GM20431 (cell line): ENCODE results near the gene NAPSA.

ENCODE experiments used
- in situ Hi-C: fragments of 300-500 bp; cut with MseI, MboI; formaldehyde crosslinking; loops from one replicate; pipeline ENCODE4 v1.15.0; 2020; ENCODE audit warnings: low sequenced_read_pairs; ENCODE audit not compliant: unreplicated experiment

The NAPSA gene

DNA sequence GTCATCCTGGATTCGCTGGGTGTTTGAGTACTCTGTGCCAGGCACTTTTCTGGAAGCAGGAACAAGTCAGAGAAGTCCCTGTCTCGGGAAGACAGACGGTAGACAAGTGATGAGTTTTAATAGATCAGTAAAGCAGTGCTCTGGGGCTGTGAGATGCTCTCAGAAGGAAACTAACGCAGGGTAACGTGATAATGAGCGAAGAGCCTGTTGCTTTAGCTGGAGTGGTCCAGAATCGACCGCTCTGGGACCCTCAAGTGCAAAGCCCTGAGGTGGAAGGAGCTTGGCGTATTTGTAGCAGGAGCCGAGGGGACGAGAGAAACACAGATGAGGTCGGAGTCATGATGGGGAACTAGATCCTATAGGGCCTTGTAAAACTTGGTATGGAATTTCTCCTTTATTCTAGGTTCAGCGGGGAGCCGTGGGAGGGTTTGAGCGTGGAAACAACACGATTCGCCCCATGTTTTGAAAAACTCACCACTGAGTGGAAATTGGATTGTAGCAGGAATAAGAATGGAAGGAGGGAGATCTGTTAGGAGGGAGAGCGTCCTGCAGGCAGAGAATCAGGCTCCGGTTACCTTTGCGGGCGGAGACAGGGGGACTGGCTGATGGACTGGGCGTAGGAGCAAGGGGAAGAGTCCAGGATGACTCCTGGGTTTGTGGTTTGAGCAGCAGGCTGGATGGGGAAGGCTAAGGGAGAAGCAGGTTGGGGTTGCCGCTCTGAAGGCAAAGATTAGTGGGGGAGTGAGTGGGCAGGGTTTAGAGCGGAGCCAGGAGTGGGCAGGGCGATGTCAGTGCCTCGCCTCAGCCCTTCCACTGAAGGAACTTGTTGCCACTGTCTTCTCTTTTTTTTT, 19.5 kb upstream of the NAPSA start:
- in situ Hi-C loops: no loop called here

DNA sequence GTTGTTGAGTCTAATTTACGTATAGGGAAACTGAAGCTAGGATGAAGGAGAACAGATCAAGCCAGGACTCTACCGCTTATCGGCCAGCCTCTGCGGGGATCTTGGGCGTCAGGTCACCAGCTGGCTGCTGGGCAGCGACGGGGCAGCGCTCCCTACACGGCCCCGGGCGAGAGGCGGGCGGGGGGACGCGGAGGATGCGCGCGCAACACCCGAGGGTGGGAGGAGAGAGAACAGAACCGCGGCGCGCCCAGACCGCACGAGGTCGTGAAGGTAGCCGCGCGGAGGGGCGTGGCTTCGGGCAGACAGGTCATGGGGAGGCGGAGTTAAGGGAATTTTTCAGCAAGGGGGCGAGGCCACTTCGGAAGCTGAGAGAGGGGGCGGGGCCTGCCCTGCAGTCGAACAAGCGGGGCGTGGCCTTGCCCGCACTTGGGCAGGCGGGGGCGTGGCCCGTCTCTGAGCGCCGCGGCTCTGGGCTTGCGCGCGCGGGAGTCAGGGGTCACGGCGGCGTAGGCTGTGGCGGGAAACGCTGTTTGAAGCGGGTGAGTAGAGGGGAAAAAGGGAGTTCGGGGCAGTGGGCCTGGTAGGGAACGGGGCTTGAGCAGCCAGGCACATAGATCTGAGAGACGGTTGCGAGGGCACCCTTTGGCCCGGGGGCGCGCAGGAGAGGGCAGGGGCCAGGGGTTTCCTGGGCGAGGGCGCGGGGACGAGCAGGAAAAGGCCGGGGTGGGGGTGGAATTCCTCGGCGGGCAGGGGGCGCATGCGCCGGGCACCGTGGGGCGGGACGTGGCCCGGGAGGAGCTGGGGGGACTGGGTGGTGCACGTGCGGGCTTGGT, 18.6 kb upstream of the NAPSA start, which contains the start of gene POLD1:
Gene POLD1, plus strand, starts transcription at position 496 of the 833 bp plus-strand sequence. CDS start 14,505 bp downstream, outside the sequence.
- in situ Hi-C loops: no loop called here

DNA sequence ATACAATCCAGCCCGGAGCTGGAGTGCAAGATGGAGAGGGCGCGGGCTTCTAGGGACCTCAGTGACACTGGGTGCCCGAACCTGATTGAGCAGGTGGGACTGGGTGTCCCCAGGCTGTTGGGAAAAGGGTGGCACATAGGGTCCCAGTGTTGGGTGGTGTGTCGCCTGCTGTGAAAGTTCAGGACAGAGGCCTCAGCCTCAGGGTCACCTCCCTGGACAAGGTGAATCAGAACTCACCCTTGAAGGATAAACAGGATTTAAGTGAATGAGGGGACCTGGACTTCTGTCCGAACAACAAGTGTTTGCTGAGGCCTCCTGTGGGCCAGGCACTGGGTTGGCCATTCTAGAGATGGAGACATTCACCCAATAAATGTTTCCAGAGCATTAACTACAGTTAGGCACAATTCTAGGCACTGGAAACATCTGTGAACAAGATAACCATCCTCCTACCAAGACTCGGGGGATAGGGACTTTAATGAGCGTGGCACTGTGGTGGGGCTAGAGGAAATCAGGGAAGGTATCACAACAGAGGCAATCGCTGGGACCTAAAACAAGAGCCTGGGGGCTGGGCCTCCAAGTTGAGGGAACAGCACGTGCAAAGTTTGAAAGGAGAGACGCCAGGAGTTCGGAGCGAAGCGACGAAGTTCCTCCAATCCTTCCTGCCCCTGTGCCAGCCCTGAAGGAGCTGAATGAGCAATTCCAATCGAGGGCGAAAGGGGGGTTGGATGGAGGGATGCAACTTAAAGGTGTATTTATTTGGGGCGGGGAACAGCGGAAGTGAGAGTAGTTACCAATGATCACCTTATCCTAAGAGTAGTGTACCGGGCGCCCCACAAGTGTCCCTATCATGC, 17.8 kb upstream of the NAPSA start:
- in situ Hi-C loops: no loop called here

DNA sequence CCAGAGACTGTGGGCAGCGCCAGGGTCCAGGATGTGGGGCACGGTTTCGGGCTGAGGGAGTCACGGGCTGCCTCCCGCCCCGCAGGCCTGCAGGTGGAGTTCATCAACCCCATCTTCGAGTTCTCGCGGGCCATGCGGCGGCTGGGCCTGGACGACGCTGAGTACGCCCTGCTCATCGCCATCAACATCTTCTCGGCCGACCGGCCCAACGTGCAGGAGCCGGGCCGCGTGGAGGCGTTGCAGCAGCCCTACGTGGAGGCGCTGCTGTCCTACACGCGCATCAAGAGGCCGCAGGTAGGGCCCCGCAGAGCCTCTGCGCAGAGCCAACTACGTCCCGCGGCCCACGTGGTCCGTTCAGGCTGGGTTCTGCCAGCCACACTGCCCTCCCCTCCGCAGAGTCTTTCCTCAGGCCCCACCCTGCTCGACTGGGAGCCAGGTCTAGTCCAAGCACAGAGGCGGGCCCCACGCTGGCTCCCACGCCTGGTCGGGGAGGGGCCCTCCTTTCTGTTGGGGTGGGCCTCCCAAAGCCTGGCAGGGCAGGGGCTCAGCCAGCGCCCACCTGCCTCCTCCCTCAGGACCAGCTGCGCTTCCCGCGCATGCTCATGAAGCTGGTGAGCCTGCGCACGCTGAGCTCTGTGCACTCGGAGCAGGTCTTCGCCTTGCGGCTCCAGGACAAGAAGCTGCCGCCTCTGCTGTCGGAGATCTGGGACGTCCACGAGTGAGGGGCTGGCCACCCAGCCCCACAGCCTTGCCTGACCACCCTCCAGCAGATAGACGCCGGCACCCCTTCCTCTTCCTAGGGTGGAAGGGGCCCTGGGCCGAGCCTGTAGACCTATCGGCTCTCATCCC, 16.7 kb upstream of the NAPSA start:
- in situ Hi-C loops: no loop called here

DNA sequence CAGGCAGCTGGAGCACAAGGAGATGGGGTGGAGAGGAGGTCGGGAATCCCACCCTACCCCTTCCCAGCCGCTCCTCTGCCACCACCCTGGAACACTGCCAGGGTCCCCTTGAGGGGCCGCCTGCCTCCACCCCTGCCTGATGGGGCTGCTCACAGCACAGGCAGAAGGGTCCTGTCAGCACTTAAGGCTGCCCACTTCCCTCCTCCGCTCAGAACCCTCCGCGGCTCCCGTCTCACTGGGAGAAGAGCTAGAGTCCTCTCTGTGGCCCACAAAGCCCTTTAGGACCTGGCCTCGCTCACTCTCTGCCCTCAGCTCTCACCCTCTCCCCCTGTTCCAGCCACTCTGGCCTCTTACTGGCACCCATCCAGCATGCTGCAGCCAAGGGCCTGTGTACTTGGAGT, 15.3 kb upstream of the NAPSA start:
- in situ Hi-C loops: no loop called here

DNA sequence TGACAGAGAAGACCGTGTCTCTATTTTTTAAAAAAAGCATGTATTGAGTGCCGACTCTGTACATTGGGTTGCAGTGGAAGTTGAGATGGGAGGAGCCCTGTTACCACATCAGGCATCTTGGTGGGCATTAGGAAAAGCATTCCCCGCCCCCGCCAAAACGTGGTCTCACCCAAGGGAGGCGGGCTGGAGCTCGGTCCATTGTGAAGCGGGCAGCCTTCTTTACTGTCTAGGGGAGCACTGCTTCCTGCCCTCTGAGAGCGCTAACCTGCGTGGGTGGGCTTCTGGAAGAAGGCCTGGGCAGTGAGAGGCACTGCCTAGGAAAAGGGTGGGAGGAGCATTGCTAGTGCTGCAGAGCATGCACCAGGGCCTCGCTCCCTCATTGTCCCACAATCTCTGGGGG, 14.7 kb upstream of the NAPSA start:
- in situ Hi-C loops: no loop called here

DNA sequence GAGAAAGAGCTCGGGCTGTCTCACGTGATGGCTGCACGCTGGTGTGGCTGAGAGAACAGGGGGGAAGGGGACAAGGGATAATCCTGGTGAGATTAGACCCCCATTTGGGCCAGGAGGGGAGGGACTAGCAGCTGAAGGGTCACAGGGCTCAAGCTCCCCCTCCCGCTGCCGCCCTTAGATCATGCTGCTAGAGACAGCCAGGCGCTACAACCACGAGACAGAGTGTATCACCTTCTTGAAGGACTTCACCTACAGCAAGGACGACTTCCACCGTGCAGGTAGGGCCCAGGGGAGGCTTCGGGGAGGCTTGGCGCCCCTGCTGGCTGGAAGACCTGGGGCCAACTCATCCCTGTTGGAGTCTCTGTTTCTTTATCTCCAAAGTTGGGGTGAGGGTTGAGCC, 14.2 kb upstream of the NAPSA start:
- in situ Hi-C loops: loop anchor here (10.0 kb wide), 1 partner anchor 85 kb away; no protein-coding TSS in a partner anchor

DNA sequence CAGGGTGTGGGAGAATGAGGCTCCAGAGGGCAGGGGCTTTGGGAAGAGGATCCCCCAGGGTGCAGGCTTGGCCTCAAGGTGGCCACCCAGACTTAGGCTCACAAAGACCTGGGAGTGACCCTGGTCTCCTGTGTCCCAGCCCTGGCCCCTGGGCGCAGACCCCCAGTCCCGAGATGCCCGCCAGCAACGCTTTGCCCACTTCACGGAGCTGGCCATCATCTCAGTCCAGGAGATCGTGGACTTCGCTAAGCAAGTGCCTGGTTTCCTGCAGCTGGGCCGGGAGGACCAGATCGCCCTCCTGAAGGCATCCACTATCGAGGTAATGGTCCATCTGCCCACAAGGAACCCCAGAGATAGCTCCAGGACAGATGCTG, 13.4 kb upstream of the NAPSA start:
- in situ Hi-C loops: loop anchor here (10.0 kb wide), 1 partner anchor 86 kb away; no protein-coding TSS in a partner anchor

DNA sequence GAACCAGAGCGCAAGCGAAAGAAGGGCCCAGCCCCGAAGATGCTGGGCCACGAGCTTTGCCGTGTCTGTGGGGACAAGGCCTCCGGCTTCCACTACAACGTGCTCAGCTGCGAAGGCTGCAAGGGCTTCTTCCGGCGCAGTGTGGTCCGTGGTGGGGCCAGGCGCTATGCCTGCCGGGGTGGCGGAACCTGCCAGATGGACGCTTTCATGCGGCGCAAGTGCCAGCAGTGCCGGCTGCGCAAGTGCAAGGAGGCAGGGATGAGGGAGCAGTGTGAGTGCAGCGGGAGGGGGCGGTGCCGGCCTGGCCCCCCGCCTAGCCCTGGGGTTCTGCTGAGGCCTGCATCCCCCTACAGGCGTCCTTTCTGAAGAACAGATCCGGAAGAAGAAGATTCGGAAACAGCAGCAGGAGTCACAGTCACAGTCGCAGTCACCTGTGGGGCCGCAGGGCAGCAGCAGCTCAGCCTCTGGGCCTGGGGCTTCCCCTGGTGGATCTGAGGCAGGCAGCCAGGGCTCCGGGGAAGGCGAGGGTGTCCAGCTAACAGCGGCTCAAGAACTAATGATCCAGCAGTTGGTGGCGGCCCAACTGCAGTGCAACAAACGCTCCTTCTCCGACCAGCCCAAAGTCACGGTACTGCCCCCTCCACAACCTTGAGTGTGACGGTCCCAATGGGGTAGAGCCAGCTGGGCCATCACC, 12.9 kb upstream of the NAPSA start:
- in situ Hi-C loops: loop anchor here (10.0 kb wide), 1 partner anchor 86 kb away; no protein-coding TSS in a partner anchor

DNA sequence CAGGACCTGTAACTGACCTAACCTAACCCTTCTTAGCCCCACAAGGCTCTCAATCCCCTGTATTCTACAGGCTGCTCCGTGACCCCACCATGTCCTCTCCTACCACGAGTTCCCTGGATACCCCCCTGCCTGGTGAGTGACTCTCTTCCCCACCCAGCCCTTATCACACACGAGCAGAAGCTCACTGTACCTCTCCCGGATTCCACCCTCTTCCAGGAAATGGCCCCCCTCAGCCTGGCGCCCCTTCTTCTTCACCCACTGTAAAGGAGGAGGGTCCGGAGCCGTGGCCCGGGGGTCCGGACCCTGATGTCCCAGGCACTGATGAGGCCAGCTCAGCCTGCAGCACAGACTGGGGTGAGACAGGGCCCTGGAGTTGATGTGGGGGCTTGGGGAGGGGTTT, 12.1 kb upstream of the NAPSA start:
- in situ Hi-C loops: loop anchor here (10.0 kb wide), 1 partner anchor 87 kb away; no protein-coding TSS in a partner anchor

DNA sequence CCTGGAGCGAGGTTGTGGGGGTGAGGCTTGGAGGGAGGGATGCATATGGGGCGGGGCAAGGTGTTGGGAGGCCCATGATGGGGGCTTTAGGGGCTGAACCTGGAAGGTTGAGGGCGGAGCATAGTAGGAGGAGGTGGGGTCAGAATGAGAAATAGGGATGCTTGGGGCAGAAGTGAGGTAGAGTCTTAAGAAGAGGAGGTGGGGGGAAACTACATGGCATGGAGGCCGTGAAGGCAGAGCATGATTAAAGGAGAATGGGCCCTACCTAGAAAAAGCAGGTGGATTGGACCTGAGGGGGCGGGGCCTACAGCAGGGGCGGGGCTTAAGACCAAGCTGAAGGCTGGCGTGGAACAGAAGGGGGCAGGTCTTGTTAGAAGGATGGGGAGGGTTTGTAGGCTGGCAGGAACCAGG, 11.6 kb upstream of the NAPSA start:
- in situ Hi-C loops: loop anchor here (10.0 kb wide), 1 partner anchor 88 kb away; no protein-coding TSS in a partner anchor

DNA sequence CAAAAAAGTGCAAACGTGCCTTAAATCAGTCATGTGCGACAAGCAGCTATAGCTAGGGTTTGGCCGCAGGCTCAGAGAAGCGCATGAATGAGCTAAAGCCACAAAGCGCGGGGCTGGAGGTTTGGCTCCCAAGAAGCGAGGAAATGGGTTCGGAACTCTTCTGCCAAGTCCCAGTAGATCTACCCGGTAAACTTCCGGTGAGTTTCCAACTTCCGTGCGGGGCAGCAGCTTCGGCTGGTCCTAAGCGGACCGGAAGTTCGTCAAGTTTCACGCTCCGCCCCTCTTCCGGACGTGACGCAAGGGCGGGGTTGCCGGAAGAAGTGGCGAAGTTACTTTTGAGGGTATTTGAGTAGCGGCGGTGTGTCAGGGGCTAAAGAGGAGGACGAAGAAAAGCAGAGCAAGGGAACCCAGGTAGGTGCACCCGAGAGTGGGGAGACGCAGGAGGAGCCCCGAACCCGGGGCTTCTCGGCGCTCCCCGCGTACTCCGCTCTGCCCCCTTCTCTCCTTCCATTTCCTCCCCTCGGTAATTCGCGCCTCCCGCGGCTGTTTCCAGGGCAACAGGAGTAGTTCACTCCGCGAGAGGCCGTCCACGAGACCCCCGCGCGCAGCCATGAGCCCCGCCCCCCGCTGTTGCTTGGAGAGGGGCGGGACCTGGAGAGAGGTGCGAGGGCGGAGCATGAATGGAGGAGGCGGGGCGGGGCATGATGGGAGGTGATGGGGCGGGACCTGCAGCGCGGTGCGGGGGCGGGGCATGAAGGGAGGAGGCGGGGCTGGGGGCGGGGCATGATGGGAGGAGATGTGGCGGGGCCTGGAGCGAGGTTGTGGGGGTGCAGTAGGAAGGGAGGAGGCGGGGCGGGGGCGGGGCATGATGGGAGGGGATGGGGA, 11.0 kb upstream of the NAPSA start, which contains the start of gene NR1H2:
Gene NR1H2, plus strand, starts transcription at position 292 of the 885 bp plus-strand sequence. CDS start 1,149 bp downstream, outside the sequence.
- in situ Hi-C loops: loop anchor here (10.0 kb wide), 1 partner anchor 88 kb away; no protein-coding TSS in a partner anchor

DNA sequence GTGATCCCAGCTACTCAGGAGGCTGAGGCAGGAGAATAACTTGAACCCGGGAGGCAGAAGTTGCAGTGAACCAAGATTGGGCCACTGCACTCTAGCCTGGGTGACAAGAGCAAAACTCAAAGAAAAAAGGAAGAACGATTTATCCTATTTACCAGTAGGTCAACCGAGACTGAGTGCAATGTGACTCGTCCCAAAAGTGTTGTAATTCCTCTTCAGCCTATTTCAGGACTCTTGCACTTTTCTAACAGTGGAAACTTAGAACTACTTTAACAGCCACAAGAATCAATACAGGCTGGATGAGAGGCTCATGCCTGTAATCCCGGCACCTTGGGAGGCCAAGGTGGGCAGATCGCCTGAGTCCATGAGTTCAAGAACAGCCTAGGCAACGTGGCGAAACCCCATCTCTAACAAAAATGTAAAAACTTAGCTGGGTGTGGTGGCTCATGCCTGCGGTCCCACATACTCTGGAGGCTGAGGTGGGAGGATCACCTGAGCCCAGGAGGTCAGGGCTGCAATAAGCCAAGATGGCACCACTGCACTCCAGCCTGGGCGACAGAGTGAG, 6.6 kb upstream of the NAPSA start:
- in situ Hi-C loops: loop anchor here (10.0 to 25.0 kb wide), 2 partner anchors 93 to 415 kb away; partner anchors contain the start of gene ACP4

DNA sequence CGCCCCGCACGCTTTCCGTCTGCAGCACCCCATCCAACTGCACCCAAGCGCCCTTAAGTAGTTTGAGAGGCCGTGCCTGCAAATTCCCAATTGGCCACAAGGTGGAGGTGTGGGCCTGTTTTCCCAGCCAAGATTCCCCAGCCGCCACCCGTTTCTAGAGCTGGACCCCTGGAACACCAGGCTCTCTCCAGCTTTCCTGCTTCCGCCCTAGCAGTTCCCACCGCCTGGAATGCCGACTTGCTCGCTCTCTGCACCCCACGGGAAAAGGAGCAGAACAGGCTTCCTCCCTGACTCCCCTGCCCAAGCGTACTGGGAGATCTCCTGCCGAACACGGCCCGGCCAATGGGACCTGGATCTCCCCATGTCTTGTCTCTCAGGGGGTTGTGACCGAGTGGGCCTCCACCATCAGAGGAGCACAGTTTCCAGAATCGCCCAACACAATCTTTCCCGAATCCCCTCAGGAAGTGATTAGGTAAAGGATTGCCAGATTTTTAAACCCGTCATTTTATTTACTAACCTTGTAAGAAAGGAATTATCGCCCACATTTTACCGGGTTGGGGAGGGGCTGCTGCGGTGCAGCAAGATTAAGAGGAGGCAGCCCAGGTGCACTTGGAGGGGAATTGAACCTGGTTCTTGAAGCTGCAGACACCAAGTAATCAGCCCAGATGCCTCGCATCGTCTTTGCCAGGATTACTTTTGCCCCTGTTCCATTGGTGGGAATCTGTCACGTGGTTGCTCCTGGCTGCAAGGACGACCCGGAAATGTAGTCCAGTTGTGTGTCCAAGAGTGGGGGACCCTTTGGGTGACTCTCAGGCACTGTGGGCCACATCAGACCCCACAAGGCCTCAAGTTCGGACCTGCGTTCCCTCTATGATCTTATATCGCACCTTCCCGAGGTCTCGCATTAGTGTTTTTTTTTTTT, 3.5 kb upstream of the NAPSA start:
- in situ Hi-C loops: loop anchor here (25.0 kb wide), 1 partner anchor 418 kb away; the partner anchor contains the start of gene ACP4

DNA sequence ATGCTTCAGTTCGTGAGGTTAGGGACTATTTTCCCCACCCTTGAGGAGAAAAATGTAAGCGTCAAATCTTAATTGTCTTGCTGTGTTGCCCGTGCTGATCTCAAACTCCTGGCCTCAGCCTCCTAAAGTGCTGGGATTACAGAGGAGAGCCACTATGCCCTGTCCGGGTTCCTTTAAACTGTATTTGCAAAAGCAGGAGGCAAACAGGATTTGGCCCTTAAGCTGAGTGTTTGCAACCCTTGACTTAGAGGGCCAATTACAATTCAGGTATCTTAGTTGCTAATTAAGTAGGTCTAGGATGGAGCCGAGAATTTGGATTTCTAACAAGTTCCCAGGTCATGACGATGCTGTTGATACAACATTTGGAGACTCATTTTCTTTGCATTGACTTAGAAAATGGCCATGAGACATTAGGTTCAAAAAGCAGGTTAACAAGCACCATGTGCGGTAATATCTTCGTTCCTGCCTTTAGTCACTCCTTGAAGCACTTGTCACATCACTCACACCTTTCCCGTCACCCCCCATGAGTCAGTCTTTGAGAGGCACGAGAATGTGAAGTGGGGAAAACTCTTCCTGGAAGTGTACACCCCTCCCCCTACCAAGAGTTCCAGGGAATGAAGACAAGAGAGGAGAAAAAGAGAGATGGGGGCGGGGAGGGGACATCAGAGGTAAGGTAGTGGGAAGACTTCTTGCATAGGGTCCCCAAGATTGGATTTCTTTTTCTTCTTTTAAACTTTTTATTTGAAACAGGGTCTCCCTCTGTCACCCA, 2.6 kb downstream of the NAPSA start:
- in situ Hi-C loops: loop anchor here (25.0 kb wide), 1 partner anchor 424 kb away; the partner anchor contains the start of gene ACP4
